PC-3 (cell line): ENCODE results near the gene TLE6. TPM values are rescaled to one million over a fixed set of nuclear protein-coding genes. Genes with fewer than 3 reads are reported as not detected.

Source experiments
- ATAC-seq: fragments of 200-7000 bp; cut with Tn5 transposase; 2 replicates; pipeline ENCODE4 v1.9.1; 2020; ENCODE audit warnings: mild to moderate bottlenecking, moderate library complexity
- BruUV-seq: library from RNA; stranded (reverse); fragments of 400-500 nt; replicated peaks from 2 replicates; lab custom pipeline; 2021; lab: Mats Ljungman, UMichigan
- CTCF ChIA-PET: fragments of 300-600 bp; sonication (Branson Sonifier 250); formaldehyde crosslinking; loops from one replicate; lab custom pipeline; 2022; ENCODE audit warnings: antibody characterized with exemption; lab: Charles Lee
- POLR2A ChIA-PET: fragments of 300-600 bp; sonication (Branson Sonifier 250); formaldehyde crosslinking; loops from one replicate; lab custom pipeline; 2022; ENCODE audit warnings: antibody characterized with exemption; ENCODE audit not compliant: unreplicated experiment; lab: Charles Lee
- DNase-seq: peaks from one replicate; pipeline ENCODE4 v3.0.0-alpha.2; 2015
- H2AFZ ChIP-seq: fragments of 300-600 bp; sonication (generic); 2 replicates; pipeline ENCODE4 v1.6.0; 2016; ENCODE audit warnings: antibody characterized with exemption, low read length
- H3F3A ChIP-seq: fragments of 300-600 bp; sonication (generic); one replicate; pipeline ENCODE4 v1.6.0; 2017; ENCODE audit warnings: antibody characterized with exemption, low read length, control low read depth, mild to moderate bottlenecking; ENCODE audit not compliant: unreplicated experiment
- H3K27ac ChIP-seq: fragments of 300-600 bp; sonication (generic); 2 replicates; pipeline ENCODE4 v1.5.1; 2016; ENCODE audit warnings: mild to moderate bottlenecking, low read length
- H3K27me3 ChIP-seq: fragments of 300-600 bp; sonication (generic); 2 replicates; pipeline ENCODE4 v1.6.1; 2016; ENCODE audit warnings: low read length, mixed read lengths
- H3K36me3 ChIP-seq: fragments of 300-600 bp; sonication (generic); 2 replicates; pipeline ENCODE4 v1.6.1; 2016; ENCODE audit warnings: low read depth, mixed run types, low read length, mixed read lengths
- H3K4me1 ChIP-seq: fragments of 300-600 bp; sonication (generic); 2 replicates; pipeline ENCODE4 v1.5.1; 2016; ENCODE audit warnings: low read length; ENCODE audit not compliant: insufficient read depth
- H3K4me2 ChIP-seq: fragments of 300-600 bp; sonication (generic); 2 replicates; pipeline ENCODE4 v1.6.0; 2016; ENCODE audit warnings: low read length
- H3K4me3 ChIP-seq: fragments of 300-600 bp; sonication (generic); 2 replicates; pipeline ENCODE4 v1.5.1; 2016; ENCODE audit warnings: mild to moderate bottlenecking, low read length, mixed read lengths
- H3K79me2 ChIP-seq: fragments of 300-600 bp; sonication (generic); 2 replicates; pipeline ENCODE4 v1.6.1; 2017; ENCODE audit warnings: low read length, mixed read lengths
- H3K9ac ChIP-seq: fragments of 300-600 bp; sonication (generic); 2 replicates; pipeline ENCODE4 v1.6.0; 2016; ENCODE audit warnings: mild to moderate bottlenecking, low read length
- H3K9me2 ChIP-seq: fragments of 300-600 bp; sonication (generic); replicated peaks from 2 replicates; pipeline ENCODE4 v1.6.1; 2016; ENCODE audit warnings: mixed run types, low read length, mixed read lengths
- H3K9me3 ChIP-seq: fragments of 300-600 bp; sonication (generic); 2 replicates; pipeline ENCODE4 v1.6.1; 2016; ENCODE audit warnings: low read length, mixed read lengths
- H4K20me1 ChIP-seq: fragments of 300-600 bp; sonication (generic); 2 replicates; pipeline ENCODE4 v1.6.1; 2016; ENCODE audit warnings: low read length, mixed read lengths
- EZH2 ChIP-seq: fragments of 300-600 bp; sonication (generic); IDR thresholded peaks from one replicate; pipeline ENCODE4 v1.6.1; 2017; ENCODE audit warnings: antibody characterized with exemption, mild to moderate bottlenecking, low read length; ENCODE audit not compliant: unreplicated experiment
- EZH2phosphoT487 ChIP-seq: fragments of 300-600 bp; sonication (generic); IDR thresholded peaks from 2 replicates; pipeline ENCODE4 v1.6.1; 2018; ENCODE audit warnings: mild to moderate bottlenecking, antibody characterized with exemption, low read length, borderline replicate concordance
- intact Hi-C: fragments of 100-400 bp; cut with micrococcal nuclease; formaldehyde crosslinking; loops from 2 replicates; pipeline ENCODE4 v1.9.0; 2023
- total RNA-seq: library from RNA; depleted of rRNA; stranded (reverse); fragments of >200 nt; gene quantifications from 2 replicates; pipeline ENCODE4 v1.2.3, GENCODE V29; 2014
- TF ChIP-seq, protein P1 (sequence below): fragments of 300-600 bp; sonication (generic); conservative IDR thresholded peaks from 2 replicates; pipeline ENCODE4 v1.5.1; 2017; ENCODE audit warnings: antibody characterized with exemption, low read depth, mild to moderate bottlenecking, low read length

Gene TLE6
- total RNA-seq, 1 experiment from 2014 or later: 1.9 TPM

DNA sequence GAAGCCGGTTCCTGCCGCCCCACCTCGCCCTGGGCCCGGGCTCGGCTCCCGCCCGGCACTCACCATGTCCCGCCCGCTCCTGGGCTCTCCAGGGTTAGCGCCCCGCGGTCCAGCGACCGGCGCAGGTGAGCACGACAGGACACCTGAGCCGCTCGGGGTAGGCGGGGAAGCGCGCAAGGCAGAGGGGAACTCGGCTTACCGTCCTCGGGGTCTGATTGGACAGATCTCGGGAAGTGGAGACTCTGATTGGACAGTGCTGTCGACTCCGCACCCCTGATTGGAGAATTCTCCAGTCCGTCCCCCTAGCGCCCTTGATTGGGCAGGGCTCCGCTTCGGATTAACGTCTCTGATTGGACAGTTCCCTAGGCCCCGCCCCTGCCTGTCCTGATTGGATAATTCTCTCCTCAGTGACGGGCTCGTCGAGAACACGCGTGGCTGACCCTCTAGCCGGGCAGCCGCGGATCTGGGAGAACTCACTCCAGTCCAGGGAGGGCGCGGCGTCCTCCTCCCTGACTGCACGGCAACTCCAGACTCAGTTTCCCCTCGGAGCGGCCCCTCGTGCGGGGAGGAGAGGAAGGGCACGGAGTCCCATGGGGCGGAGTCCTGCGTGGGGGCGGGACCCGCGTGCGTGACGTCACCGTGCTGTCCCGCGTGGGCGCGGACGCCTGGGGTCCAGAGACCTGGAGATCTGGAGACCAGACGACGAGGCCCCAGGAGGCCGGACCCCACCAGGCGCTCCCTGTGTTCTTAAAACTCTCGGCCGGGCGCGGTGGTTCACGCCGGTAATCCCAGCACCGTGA lies 32.4 kb upstream of the TLE6 start, which contains the start of gene ZNF77:
Gene ZNF77 (minus strand): TSS at position 197 of the 800 bp plus-strand sequence. CDS start 131 bp downstream, at position 66.
- no TSS peak for BruUV-seq
- H3K9me2 ChIP-seq: no peaks in the 10 kb centered on the region
- ATAC-seq (peak; percentile 96), DNase-seq (peak; percentile 98)
- no peaks in the 10 kb centered on the region for H3K27me3 ChIP-seq
- peak within 1 kb of the TSS; percentile 68 for H3K27ac ChIP-seq
- H3K4me1 ChIP-seq: peaks cover 9% of the 10 kb centered on the region; the same call in 1 of the 2 replicates
- peak within 1 kb of the TSS; percentile 94 for H2AFZ ChIP-seq
- peak within 1 kb of the TSS; percentile 84 for H3K4me2 ChIP-seq
- H3K4me3 ChIP-seq: peak within 1 kb of the TSS; percentile 74
- intact Hi-C loops: no loop called here
- no peaks in the 10 kb centered on the region for H4K20me1 ChIP-seq
- TF ChIP-seq EZH2phosphoT487 (no peak), EZH2 (no peak)
- TF ChIP-seq, protein P1, sequence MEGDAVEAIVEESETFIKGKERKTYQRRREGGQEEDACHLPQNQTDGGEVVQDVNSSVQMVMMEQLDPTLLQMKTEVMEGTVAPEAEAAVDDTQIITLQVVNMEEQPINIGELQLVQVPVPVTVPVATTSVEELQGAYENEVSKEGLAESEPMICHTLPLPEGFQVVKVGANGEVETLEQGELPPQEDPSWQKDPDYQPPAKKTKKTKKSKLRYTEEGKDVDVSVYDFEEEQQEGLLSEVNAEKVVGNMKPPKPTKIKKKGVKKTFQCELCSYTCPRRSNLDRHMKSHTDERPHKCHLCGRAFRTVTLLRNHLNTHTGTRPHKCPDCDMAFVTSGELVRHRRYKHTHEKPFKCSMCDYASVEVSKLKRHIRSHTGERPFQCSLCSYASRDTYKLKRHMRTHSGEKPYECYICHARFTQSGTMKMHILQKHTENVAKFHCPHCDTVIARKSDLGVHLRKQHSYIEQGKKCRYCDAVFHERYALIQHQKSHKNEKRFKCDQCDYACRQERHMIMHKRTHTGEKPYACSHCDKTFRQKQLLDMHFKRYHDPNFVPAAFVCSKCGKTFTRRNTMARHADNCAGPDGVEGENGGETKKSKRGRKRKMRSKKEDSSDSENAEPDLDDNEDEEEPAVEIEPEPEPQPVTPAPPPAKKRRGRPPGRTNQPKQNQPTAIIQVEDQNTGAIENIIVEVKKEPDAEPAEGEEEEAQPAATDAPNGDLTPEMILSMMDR: no peak
- H3K79me2 ChIP-seq: peaks cover 31% of the 10 kb centered on the region
- H3K9ac ChIP-seq: peak within 1 kb of the TSS; percentile 82
- ChIA-PET POLR2A (no interaction called here), CTCF (no interaction called here)
- H3F3A ChIP-seq: no peaks in the 10 kb centered on the region
- H3K36me3 ChIP-seq: no peaks in the 10 kb centered on the region
- no peaks in the 10 kb centered on the region for H3K9me3 ChIP-seq

DNA sequence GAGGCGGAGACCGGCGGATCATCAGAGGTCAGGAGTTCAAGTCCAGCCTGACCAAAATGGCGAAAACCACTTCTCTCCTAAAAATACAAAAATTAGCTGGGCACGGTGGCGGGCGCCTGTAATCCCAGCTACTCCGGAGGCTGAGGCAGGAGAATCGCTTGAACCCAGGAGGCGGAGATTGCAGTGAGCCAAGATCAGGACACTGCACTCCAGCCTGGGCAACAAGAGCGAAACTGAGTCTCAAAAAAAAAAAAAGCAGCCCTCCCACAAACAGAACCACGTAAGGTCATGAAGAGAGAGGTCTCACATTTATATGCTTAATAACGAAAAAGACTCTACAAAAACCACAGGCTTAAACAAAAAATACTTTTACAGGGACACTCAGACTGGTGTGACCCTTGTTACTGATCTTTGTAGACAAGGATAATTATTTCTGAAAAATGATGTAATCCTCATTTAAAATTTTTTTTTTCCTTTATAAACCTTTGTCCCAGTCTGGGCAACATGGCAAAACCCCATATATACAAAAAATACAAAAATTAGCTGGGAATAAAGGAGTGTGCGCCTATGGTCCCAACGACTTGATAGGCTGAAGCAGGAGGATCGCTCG lies 31.7 kb upstream of the TLE6 start:
- peaks cover 9% of the 10 kb centered on the region; the same call in 1 of the 2 replicates for H3K4me1 ChIP-seq

More for the DNA sequence above, 31.7 kb upstream of the TLE6 start:
- Histone ChIP-seq H3K79me2 (peaks cover 35% of the 10 kb centered on the region), H3K27ac (peak overlapping the region; percentile 68; the same call in 1 of the 2 replicates), H3K9me3 (no peaks in the 10 kb centered on the region), H3K4me2 (peak overlapping the region; percentile 84), H3K9me2 (no peaks in the 10 kb centered on the region), H3K4me3 (peak overlapping the region; percentile 74), H3K36me3 (no peaks in the 10 kb centered on the region), H4K20me1 (no peaks in the 10 kb centered on the region), H3F3A (no peaks in the 10 kb centered on the region), H3K27me3 (no peaks in the 10 kb centered on the region), H2AFZ (peak overlapping the region; percentile 94), H3K9ac (peak overlapping the region; percentile 82)
- CTCF ChIA-PET: no interaction called here
- TF ChIP-seq, protein P1: no peak
- TF ChIP-seq EZH2phosphoT487 (no peak), EZH2 (no peak)
- intact Hi-C loops: no loop called here
- DNase-seq: no peak
- no peak for ATAC-seq
- TSS peak; percentile 85 for BruUV-seq
- POLR2A ChIA-PET: no interaction called here
